AG09309 (cell line): ENCODE measurements around the gene ZNF654.
A peak's percentile ranks its signal among the peaks of the same experiment; 100 is the strongest.

ENCODE experiments used
- DNase-seq: peaks from one replicate; pipeline ENCODE4 v3.0.0-alpha.2; 2010; ENCODE audit warnings: low read depth
- H3K4me3 ChIP-seq: 2 replicates; pipeline ENCODE4 v1.5.1; 2011; ENCODE audit warnings: mild to moderate bottlenecking, low read depth, low read length, moderate library complexity; ENCODE audit not compliant: control insufficient read depth
- TF ChIP-seq, protein P1 (sequence below): IDR thresholded peaks from 2 replicates; pipeline ENCODE4 v1.5.1; 2011; ENCODE audit warnings: mild to moderate bottlenecking, low read depth, low read length, inconsistent platforms; ENCODE audit not compliant: insufficient read depth, control insufficient read depth; ENCODE audit errors: missing control alignments

Gene ZNF654

GRCh38 chr3:88036221-88036620, 22.8 kb upstream of the ZNF654 start:
- TF ChIP-seq, protein P1, sequence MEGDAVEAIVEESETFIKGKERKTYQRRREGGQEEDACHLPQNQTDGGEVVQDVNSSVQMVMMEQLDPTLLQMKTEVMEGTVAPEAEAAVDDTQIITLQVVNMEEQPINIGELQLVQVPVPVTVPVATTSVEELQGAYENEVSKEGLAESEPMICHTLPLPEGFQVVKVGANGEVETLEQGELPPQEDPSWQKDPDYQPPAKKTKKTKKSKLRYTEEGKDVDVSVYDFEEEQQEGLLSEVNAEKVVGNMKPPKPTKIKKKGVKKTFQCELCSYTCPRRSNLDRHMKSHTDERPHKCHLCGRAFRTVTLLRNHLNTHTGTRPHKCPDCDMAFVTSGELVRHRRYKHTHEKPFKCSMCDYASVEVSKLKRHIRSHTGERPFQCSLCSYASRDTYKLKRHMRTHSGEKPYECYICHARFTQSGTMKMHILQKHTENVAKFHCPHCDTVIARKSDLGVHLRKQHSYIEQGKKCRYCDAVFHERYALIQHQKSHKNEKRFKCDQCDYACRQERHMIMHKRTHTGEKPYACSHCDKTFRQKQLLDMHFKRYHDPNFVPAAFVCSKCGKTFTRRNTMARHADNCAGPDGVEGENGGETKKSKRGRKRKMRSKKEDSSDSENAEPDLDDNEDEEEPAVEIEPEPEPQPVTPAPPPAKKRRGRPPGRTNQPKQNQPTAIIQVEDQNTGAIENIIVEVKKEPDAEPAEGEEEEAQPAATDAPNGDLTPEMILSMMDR: no peak
- DNase-seq: no peak

DNA sequence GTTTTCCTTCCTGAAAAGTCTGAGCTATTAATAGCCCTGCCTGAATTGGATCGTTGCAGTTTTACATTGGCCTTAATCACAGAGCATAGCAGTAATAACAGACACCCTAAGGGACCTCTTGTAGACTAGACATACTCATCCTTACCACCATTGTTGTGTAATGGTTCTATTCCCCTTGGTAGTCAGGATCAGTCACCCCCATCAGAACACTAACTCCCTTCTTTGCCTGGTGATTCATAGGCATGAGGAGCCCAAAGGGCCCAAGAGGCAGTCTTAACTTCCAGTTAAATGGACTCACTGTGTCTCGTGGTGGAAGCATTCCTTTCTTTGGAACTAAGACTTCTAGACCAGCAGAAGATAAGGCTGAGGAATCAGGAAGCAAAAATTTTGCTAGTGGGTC, 20.5 kb upstream of the ZNF654 start:
- no peak overlapping the region for H3K4me3 ChIP-seq
- DNase-seq: peak; percentile 56
- TF ChIP-seq, protein P1: no peak

More at GRCh38 chr3:88036221-88036620, 22.8 kb upstream of the ZNF654 start:
- no peak overlapping the region for H3K4me3 ChIP-seq

- TF ChIP-seq, protein P1: no peak
- DNase-seq: no peak
- H3K4me3 ChIP-seq: no peak overlapping the region
Measured at GRCh38 chr3:88040529-88040928, 18.5 kb upstream of the ZNF654 start.

DNA sequence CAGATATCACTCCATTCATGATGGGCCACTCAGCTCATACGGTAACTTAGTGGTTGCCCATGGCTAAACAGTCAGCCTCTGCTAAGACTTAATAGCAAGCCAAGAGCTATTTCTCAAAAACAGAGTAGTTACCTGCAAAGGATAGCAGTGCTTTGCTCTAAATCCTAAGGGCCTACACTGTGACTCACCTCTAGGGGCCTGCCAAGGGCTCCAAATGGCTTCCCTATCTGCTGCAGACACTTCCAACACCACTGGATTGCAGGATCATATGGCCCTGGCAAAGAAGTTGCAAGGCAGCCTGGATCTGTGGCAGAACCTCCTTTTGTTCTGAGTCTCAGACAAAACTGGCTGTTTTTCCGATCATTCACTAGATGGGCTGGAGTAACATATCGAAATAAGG, 18.1 kb upstream of the ZNF654 start:
- no peak overlapping the region for H3K4me3 ChIP-seq
- no peak for DNase-seq
- TF ChIP-seq, protein P1: no peak

DNA sequence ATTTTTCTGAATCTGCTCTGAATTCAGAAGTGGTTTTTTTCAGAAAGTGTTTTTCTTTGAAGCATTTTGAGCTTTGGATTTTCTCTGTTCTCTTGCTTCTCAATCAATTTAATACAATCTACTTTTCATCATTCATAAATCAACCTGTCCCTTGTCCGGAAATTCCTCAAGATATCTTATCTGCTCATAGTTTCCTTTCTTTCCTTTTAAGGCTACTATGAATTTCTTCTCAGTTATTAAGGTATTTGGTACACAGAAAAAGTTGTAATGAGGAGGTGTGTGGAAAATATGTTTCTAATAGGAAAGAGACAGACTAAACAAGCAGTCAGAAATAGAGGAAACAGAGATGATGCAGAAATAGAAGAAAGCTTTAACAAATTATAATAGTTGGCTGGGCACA, 14.6 kb upstream of the ZNF654 start:
- TF ChIP-seq, protein P1: no peak
- no peak overlapping the region for H3K4me3 ChIP-seq
- no peak for DNase-seq

- no peak overlapping the region for H3K4me3 ChIP-seq
- DNase-seq: no peak
- TF ChIP-seq, protein P1: no peak
Measured at GRCh38 chr3:88046766-88047165, 12.3 kb upstream of the ZNF654 start.
